Body of pancreas (tissue), 4 donors: ENCODE measurements around the gene HMGN3.

Source experiments
- POLR2A ChIP-seq, 3 donors: fragments of 450-650 bp; IDR thresholded peaks; one replicate each; pipeline ENCODE4 v1.6.1; 2016; ENCODE audit warnings: antibody characterized with exemption in 3 of 3, mild to moderate bottlenecking in 2 of 3
- TF ChIP-seq, protein P1 (sequence below), 7 experiments: fragments of 450-650 bp in 4 of 7; fragments of 200-600 bp in 3 of 7; sonication (generic) in 3 of 7; IDR thresholded peaks; one replicate each; pipeline ENCODE4 v1.5.1; 2016 to 2019; ENCODE audit warnings: antibody characterized with exemption in 7 of 7

DNA sequence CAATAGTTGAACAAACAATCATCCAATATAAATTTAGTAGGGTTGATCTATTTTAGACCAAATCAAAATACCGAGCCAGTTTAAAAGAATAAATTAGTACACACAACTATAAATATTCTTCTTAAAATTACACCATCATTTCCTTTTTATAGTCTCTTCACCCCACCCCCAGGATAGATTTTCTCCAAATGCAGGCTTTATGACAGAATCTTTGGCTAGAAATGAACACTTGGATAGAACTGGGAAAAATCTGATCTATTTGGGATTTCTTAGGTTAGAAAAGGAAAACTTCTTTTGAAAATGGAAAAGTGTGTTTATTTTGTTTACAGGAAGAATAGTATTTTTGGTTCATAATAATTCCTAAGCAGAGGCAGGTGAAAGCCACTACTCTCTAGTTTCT is 74.6 kb downstream of the HMGN3 start:
- TF ChIP-seq, protein P1, sequence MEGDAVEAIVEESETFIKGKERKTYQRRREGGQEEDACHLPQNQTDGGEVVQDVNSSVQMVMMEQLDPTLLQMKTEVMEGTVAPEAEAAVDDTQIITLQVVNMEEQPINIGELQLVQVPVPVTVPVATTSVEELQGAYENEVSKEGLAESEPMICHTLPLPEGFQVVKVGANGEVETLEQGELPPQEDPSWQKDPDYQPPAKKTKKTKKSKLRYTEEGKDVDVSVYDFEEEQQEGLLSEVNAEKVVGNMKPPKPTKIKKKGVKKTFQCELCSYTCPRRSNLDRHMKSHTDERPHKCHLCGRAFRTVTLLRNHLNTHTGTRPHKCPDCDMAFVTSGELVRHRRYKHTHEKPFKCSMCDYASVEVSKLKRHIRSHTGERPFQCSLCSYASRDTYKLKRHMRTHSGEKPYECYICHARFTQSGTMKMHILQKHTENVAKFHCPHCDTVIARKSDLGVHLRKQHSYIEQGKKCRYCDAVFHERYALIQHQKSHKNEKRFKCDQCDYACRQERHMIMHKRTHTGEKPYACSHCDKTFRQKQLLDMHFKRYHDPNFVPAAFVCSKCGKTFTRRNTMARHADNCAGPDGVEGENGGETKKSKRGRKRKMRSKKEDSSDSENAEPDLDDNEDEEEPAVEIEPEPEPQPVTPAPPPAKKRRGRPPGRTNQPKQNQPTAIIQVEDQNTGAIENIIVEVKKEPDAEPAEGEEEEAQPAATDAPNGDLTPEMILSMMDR (IDR thresholded peaks at IDR 0.05), result no peak
- TF ChIP-seq POLR2A (IDR thresholded peaks at IDR 0.05), result no peak
